ENCODE results near the gene SLC2A10.

DNA sequence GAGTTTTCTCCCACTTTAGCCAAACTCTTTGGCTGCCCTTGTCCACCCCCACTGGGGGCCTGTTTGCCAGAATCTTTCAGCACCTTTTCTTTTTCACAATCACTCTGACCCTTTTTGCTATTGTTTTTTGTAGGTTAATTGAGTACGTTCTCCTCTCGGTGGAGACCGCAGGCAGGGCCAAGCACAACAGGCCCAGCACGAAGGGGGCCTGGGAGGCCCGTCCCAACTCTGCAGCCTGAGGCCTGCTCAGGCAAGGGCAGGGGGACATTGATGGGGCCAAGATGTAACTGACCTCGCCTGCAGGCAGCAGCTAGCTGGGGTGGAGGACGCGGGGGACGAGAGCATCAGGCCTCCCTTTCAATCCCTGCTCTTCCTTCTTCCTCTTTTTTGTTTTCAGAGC, 47.7 kb downstream of the SLC2A10 start:
- TF ChIP-seq EZH2 (IDR thresholded peaks at IDR 0.05; ENCODE audit: insufficient read depth, low read length) (no peak), CTCF (IDR thresholded peaks at IDR 0.05; ENCODE audit: insufficient read depth, low read depth, low read length) (no peak)
